Stimulated activated CD4-positive, alpha-beta T cell treated with anti-CD3 and anti-CD28 coated beads, Interleukin-12 subunit alpha, Interleukin-12 subunit beta, amount 100 ng/mL, for 4 hours (primary cell): ENCODE data around the gene CLCN1.

ENCODE experiments used
- DNase-seq: peaks from one replicate; pipeline ENCODE4 v3.0.0-alpha.2; 2020

The CLCN1 gene

GRCh38 chr7:143341842-143342241 is 25.9 kb downstream of the CLCN1 start:
- DNase-seq: no peak

GRCh38 chr7:143343596-143343995 is 27.7 kb downstream of the CLCN1 start:
- DNase-seq: no peak

- DNase-seq: peak; percentile 61
Measured at GRCh38 chr7:143345428-143345900, 29.6 kb downstream of the CLCN1 start.

GRCh38 chr7:143346018-143346417 is 30.1 kb downstream of the CLCN1 start:
- DNase-seq: no peak

- DNase-seq: no peak
Measured at GRCh38 chr7:143347950-143348349, 32.0 kb downstream of the CLCN1 start.

GRCh38 chr7:143351060-143351459 is 35.1 kb downstream of the CLCN1 start:
- no peak for DNase-seq

GRCh38 chr7:143351574-143351973 is 35.7 kb downstream of the CLCN1 start:
- no peak for DNase-seq

GRCh38 chr7:143352531-143353002 is 36.7 kb downstream of the CLCN1 start:
- no peak for DNase-seq

GRCh38 chr7:143354376-143354775 is 38.5 kb downstream of the CLCN1 start:
- DNase-seq: no peak

- DNase-seq: no peak
Measured at GRCh38 chr7:143354965-143355364, 39.1 kb downstream of the CLCN1 start.

- no peak for DNase-seq
Measured at GRCh38 chr7:143355450-143356385, 39.8 kb downstream of the CLCN1 start.

- DNase-seq: no peak
Measured at GRCh38 chr7:143356414-143357050, 40.6 kb downstream of the CLCN1 start.

GRCh38 chr7:143358626-143359025 is 42.7 kb downstream of the CLCN1 start:
- DNase-seq: no peak

GRCh38 chr7:143359771-143360353 is 44.0 kb downstream of the CLCN1 start:
- DNase-seq: no peak

- no peak for DNase-seq
Measured at GRCh38 chr7:143360788-143361551, 45.1 kb downstream of the CLCN1 start.

GRCh38 chr7:143361552-143362130 is 45.7 kb downstream of the CLCN1 start:
- DNase-seq: no peak

GRCh38 chr7:143362131-143363015 is 46.5 kb downstream of the CLCN1 start, which contains the start of gene FAM131B:
Gene FAM131B, minus strand, starts transcription at chr7:143362713. Its CDS starts 110 bp downstream, at chr7:143362603.
- DNase-seq: no peak

- DNase-seq: no peak
Measured at GRCh38 chr7:143363016-143363937, 47.4 kb downstream of the CLCN1 start.

- no peak for DNase-seq
Measured at GRCh38 chr7:143367972-143368371, 52.1 kb downstream of the CLCN1 start.

GRCh38 chr7:143368387-143368786 is 52.5 kb downstream of the CLCN1 start:
- DNase-seq: no peak
